ENCODE measurements around the gene GOSR2. TPM values are rescaled to one million over a fixed set of nuclear protein-coding genes. Genes with fewer than 3 reads are reported as not detected.

The GOSR2 gene
- total RNA-seq, 1 donor from 2014 or later = 78.0 TPM

- Mint-ChIP-seq H3K27me3 (peaks cover 20% of the 10 kb centered on the region), H3K4me1 (peaks cover 18% of the 10 kb centered on the region), H3K27ac (no peak overlapping the region), H3K4me3 (no peak overlapping the region), H3K9me3 (no peaks in the 10 kb centered on the region), H3K36me3 (ENCODE audit: low read depth) (no peaks in the 10 kb centered on the region)
- no peak for ATAC-seq (ENCODE audit: low read depth)
- TF ChIP-seq CTCF (IDR thresholded peaks at IDR 0.05) = no peak
- DNase-seq = no peak
- ChIA-PET CTCF (no interaction called here), POLR2A (interaction anchor here (0.6 kb wide), 1 partner anchor 9 kb away, joined by 6 read pairs; no protein-coding TSS in a partner anchor)
- intact Hi-C loops (cut with micrococcal nuclease) = no loop called here
Observed at GRCh38 chr17:46976626-46977270, 53.8 kb downstream of the GOSR2 start.

- ATAC-seq (ENCODE audit: low read depth) = no peak
- H3K9me3 Mint-ChIP-seq = no peaks in the 10 kb centered on the region
- H3K27ac Mint-ChIP-seq = no peak overlapping the region
- TF ChIP-seq CTCF (IDR thresholded peaks at IDR 0.05) = no peak
- POLR2A ChIA-PET = no interaction called here
- no peaks in the 10 kb centered on the region for H3K36me3 Mint-ChIP-seq (ENCODE audit: low read depth)
- intact Hi-C loops (cut with micrococcal nuclease) = no loop called here
- peaks cover 20% of the 10 kb centered on the region for H3K27me3 Mint-ChIP-seq
- H3K4me1 Mint-ChIP-seq = peaks cover 19% of the 10 kb centered on the region
- no peak overlapping the region for H3K4me3 Mint-ChIP-seq
- CTCF ChIA-PET = no interaction called here
- no peak for DNase-seq
Observed at GRCh38 chr17:46977348-46977747, 54.4 kb downstream of the GOSR2 start.

- DNase-seq (no peak), ATAC-seq (ENCODE audit: low read depth) (no peak)
- no peaks in the 10 kb centered on the region for H3K36me3 Mint-ChIP-seq (ENCODE audit: low read depth)
- H3K27me3 Mint-ChIP-seq = peaks cover 20% of the 10 kb centered on the region
- no peak overlapping the region for H3K27ac Mint-ChIP-seq
- no peak for TF ChIP-seq CTCF (IDR thresholded peaks at IDR 0.05)
- CTCF ChIA-PET = no interaction called here
- no peaks in the 10 kb centered on the region for H3K9me3 Mint-ChIP-seq
- peaks cover 25% of the 10 kb centered on the region for H3K4me1 Mint-ChIP-seq
- intact Hi-C loops (cut with micrococcal nuclease) = no loop called here
- POLR2A ChIA-PET = no interaction called here
- H3K4me3 Mint-ChIP-seq = peak overlapping the region; percentile 77
Observed at GRCh38 chr17:46977750-46978488, 55.0 kb downstream of the GOSR2 start.

DNA sequence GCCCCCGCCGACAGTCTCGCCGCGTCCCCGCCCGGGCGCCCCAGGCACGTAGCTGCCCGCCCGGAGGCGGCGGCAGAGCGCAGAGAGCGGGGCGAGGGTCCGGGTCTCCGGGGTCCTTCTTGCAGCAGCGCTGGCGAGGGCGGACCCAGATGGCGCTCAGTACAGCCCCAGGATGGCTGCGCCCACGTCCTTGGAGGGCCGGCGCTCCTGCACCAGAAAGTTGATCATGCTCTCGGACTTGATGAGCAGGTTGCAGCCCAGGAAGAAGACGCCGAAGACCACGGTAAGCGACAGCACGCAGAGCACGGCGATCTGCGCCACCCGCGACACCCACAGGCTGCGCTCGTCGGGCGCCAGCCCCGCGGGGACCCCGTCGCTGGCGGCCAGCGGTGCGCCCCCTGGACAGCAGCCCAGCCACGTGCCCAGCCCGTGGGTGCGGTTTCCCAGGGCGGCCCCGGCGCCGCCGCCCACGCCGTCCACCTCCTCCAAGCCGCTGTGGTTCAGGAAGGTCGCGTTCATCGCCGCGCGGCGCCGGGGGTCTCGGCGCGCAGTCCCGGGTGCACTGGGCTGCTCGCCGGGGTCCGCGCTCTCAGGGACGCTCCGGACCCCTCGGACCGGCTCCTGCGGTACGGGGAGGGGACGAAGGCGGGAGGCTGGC is 55.7 kb downstream of the GOSR2 start:
- H3K27ac Mint-ChIP-seq = no peak overlapping the region
- DNase-seq (peak; percentile 25), ATAC-seq (ENCODE audit: low read depth) (peak; percentile 37)
- ChIA-PET CTCF (no interaction called here), POLR2A (no interaction called here)
- H3K27me3 Mint-ChIP-seq = peaks cover 20% of the 10 kb centered on the region
- peak overlapping the region; percentile 77 for H3K4me3 Mint-ChIP-seq
- peaks cover under 1% of the 10 kb centered on the region for H3K36me3 Mint-ChIP-seq (ENCODE audit: low read depth)
- H3K9me3 Mint-ChIP-seq = no peaks in the 10 kb centered on the region
- intact Hi-C loops (cut with micrococcal nuclease) = no loop called here
- H3K4me1 Mint-ChIP-seq = peaks cover 26% of the 10 kb centered on the region
- TF ChIP-seq CTCF (IDR thresholded peaks at IDR 0.05) = no peak

All from activated B cell treated with CpG ODN at 0.5 μM for 24 hours (primary cell).